ENCODE data around the gene FAM81B.

FAM81B gene

DNA sequence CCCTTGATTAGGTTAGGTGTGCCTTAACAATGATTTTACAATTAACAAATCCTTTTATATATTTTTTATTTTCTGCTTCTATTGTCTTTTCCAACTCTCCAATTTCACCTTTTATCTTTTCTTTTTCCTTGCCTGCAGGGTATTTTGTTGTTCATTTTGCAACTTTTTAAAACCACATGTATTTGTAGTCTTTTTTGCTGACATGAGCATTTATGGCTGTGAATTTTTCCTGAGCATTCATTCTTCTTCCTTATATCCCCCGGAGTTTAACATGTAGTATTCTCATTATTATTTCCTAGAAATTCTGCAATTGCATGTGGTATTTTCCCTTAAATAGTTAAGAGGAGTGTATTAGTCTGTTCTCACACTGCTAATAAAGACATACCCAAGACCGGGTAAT, 41.6 kb downstream of the FAM81B start:
- H3K4me3 ChIP-seq (ENCODE audit: low read depth, low read length), result no peak overlapping the region
- ChIA-PET CTCF (no interaction called here), POLR2A (no interaction called here)
- H3K4me1 ChIP-seq (ENCODE audit: control insufficient read depth, insufficient read depth, low read length), result no peaks in the 10 kb centered on the region
- no peak overlapping the region for H3K27ac ChIP-seq (ENCODE audit: extremely low read depth, low read depth, low read length)
- no peaks in the 10 kb centered on the region for H3K9me3 ChIP-seq (ENCODE audit: control insufficient read depth, insufficient read depth, low read depth, low read length)
- TF ChIP-seq, protein P1, sequence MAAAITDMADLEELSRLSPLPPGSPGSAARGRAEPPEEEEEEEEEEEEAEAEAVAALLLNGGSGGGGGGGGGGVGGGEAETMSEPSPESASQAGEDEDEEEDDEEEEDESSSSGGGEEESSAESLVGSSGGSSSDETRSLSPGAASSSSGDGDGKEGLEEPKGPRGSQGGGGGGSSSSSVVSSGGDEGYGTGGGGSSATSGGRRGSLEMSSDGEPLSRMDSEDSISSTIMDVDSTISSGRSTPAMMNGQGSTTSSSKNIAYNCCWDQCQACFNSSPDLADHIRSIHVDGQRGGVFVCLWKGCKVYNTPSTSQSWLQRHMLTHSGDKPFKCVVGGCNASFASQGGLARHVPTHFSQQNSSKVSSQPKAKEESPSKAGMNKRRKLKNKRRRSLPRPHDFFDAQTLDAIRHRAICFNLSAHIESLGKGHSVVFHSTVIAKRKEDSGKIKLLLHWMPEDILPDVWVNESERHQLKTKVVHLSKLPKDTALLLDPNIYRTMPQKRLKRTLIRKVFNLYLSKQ (tag by site-specific recombination; IDR thresholded peaks at IDR 0.05; ENCODE audit: borderline replicate concordance), result no peak
- TF ChIP-seq, protein P2, sequence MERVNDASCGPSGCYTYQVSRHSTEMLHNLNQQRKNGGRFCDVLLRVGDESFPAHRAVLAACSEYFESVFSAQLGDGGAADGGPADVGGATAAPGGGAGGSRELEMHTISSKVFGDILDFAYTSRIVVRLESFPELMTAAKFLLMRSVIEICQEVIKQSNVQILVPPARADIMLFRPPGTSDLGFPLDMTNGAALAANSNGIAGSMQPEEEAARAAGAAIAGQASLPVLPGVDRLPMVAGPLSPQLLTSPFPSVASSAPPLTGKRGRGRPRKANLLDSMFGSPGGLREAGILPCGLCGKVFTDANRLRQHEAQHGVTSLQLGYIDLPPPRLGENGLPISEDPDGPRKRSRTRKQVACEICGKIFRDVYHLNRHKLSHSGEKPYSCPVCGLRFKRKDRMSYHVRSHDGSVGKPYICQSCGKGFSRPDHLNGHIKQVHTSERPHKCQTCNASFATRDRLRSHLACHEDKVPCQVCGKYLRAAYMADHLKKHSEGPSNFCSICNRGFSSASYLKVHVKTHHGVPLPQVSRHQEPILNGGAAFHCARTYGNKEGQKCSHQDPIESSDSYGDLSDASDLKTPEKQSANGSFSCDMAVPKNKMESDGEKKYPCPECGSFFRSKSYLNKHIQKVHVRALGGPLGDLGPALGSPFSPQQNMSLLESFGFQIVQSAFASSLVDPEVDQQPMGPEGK (tag by site-specific recombination; IDR thresholded peaks at IDR 0.05), result no peak
- no peak for TF ChIP-seq ZNF600 (tag by site-specific recombination; IDR thresholded peaks at IDR 0.05)
- TF ChIP-seq, protein P3, sequence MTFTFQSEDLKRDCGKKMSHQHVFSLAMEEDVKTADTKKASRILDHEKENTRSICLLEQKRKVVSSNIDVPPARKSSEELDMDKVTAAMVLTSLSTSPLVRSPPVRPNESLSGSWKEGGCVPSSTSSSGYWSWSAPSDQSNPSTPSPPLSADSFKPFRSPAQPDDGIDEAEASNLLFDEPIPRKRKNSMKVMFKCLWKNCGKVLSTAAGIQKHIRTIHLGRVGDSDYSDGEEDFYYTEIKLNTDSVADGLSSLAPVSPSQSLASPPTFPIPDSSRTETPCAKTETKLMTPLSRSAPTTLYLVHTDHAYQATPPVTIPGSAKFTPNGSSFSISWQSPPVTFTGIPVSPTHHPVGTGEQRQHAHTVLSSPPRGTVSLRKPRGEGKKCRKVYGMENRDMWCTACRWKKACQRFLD (tag by site-specific recombination; IDR thresholded peaks at IDR 0.05), result no peak
- TF ChIP-seq ZNF510 (tag by site-specific recombination; IDR thresholded peaks at IDR 0.05; ENCODE audit: insufficient replicate concordance), result no peak
- TF ChIP-seq ZNF473 (tag by site-specific recombination; IDR thresholded peaks at IDR 0.05), result no peak
- no peak for TF ChIP-seq ZNF157 (tag by site-specific recombination; IDR thresholded peaks at IDR 0.05)
- no peak for TF ChIP-seq ZNF549 (tag by site-specific recombination; IDR thresholded peaks at IDR 0.05)
- TF ChIP-seq ZNF830 (tag by site-specific recombination; IDR thresholded peaks at IDR 0.05; ENCODE audit: low read depth), result no peak
- TF ChIP-seq ZNF416 (tag by site-specific recombination; IDR thresholded peaks at IDR 0.05), result no peak
- no peak for TF ChIP-seq ZBTB21 (tag by site-specific recombination; IDR thresholded peaks at IDR 0.05)
- no peak for TF ChIP-seq ZNF140 (tag by site-specific recombination; IDR thresholded peaks at IDR 0.05)
- TF ChIP-seq ZNF133 (tag by site-specific recombination; IDR thresholded peaks at IDR 0.05), result no peak
- TF ChIP-seq ZNF350 (tag by site-specific recombination; IDR thresholded peaks at IDR 0.05), result no peak
- TF ChIP-seq, protein P4, sequence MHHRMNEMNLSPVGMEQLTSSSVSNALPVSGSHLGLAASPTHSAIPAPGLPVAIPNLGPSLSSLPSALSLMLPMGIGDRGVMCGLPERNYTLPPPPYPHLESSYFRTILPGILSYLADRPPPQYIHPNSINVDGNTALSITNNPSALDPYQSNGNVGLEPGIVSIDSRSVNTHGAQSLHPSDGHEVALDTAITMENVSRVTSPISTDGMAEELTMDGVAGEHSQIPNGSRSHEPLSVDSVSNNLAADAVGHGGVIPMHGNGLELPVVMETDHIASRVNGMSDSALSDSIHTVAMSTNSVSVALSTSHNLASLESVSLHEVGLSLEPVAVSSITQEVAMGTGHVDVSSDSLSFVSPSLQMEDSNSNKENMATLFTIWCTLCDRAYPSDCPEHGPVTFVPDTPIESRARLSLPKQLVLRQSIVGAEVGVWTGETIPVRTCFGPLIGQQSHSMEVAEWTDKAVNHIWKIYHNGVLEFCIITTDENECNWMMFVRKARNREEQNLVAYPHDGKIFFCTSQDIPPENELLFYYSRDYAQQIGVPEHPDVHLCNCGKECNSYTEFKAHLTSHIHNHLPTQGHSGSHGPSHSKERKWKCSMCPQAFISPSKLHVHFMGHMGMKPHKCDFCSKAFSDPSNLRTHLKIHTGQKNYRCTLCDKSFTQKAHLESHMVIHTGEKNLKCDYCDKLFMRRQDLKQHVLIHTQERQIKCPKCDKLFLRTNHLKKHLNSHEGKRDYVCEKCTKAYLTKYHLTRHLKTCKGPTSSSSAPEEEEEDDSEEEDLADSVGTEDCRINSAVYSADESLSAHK (tag by site-specific recombination; IDR thresholded peaks at IDR 0.05), result no peak
- TF ChIP-seq, protein P5, sequence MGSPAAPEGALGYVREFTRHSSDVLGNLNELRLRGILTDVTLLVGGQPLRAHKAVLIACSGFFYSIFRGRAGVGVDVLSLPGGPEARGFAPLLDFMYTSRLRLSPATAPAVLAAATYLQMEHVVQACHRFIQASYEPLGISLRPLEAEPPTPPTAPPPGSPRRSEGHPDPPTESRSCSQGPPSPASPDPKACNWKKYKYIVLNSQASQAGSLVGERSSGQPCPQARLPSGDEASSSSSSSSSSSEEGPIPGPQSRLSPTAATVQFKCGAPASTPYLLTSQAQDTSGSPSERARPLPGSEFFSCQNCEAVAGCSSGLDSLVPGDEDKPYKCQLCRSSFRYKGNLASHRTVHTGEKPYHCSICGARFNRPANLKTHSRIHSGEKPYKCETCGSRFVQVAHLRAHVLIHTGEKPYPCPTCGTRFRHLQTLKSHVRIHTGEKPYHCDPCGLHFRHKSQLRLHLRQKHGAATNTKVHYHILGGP (tag by site-specific recombination; IDR thresholded peaks at IDR 0.05), result no peak
- TF ChIP-seq ZNF843 (tag by site-specific recombination; IDR thresholded peaks at IDR 0.05), result no peak
- no peak for TF ChIP-seq GLIS2 (tag by site-specific recombination; IDR thresholded peaks at IDR 0.05)
- TF ChIP-seq, protein P6, sequence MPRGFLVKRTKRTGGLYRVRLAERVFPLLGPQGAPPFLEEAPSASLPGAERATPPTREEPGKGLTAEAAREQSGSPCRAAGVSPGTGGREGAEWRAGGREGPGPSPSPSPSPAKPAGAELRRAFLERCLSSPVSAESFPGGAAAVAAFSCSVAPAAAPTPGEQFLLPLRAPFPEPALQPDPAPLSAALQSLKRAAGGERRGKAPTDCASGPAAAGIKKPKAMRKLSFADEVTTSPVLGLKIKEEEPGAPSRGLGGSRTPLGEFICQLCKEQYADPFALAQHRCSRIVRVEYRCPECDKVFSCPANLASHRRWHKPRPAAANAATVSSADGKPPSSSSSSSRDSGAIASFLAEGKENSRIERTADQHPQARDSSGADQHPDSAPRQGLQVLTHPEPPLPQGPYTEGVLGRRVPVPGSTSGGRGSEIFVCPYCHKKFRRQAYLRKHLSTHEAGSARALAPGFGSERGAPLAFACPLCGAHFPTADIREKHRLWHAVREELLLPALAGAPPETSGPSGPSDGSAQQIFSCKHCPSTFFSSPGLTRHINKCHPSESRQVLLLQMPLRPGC (tag by site-specific recombination; IDR thresholded peaks at IDR 0.05), result no peak
- H3K36me3 ChIP-seq (ENCODE audit: control insufficient read depth in 2 of 2, insufficient read depth in 1 of 2, low read length in 2 of 2), result no peaks in the 10 kb centered on the region

Measured in HEK293 (cell line).